Thyroid gland (tissue), 4 donors: ENCODE measurements around the gene GARNL3.

ENCODE experiments used
- CTCF ChIP-seq, 6 experiments: fragments of 200-600 bp in 3 of 6; fragments of 450-650 bp in 3 of 6; sonication (generic) in 3 of 6; IDR thresholded peaks; one replicate each; pipeline ENCODE4 v1.5.1; 2016 to 2019; ENCODE audit warnings: antibody characterized with exemption in 6 of 6, mild to moderate bottlenecking in 2 of 6, inconsistent platforms in 1 of 6, moderate library complexity in 1 of 6
- POLR2A ChIP-seq, 2 donors: fragments of 450-650 bp; IDR thresholded peaks; one replicate each; pipeline ENCODE4 v1.6.1; 2017; ENCODE audit warnings: antibody characterized with exemption in 2 of 2, mild to moderate bottlenecking in 2 of 2, moderate library complexity in 1 of 2

GRCh38 chr9:127388856-127389238 lies 124.3 kb downstream of the GARNL3 start:
- TF ChIP-seq CTCF (IDR thresholded peaks at IDR 0.05): no peak
- no peak for TF ChIP-seq POLR2A (IDR thresholded peaks at IDR 0.05)
